Esophagus muscularis mucosa (tissue), 4 donors: ENCODE results near the gene PERCC1. TPM values are rescaled to one million over a fixed set of nuclear protein-coding genes. Genes with fewer than 3 reads are reported as not detected.

Experiments used
- DNase-seq: peaks from one replicate; pipeline ENCODE4 v3.0.0-alpha.2; 2017; ENCODE audit errors: extremely low spot score
- H3K27ac ChIP-seq, 4 donors: fragments of 200-600 bp; sonication (generic); replicated peaks in 1 of 4; 1 replicate in 3 of 4; 2 replicates in 1 of 4; pipeline ENCODE4 v1.5.1; 2016 to 2019; ENCODE audit warnings: mild to moderate bottlenecking in 1 of 4
- H3K27me3 ChIP-seq, 4 donors: fragments of 200-600 bp; sonication (generic); one replicate each; pipeline versions ENCODE4 v1.5.1 to v1.6.0; 2016 to 2019
- H3K36me3 ChIP-seq, 4 donors: fragments of 200-600 bp; sonication (generic); one replicate each; pipeline ENCODE4 v1.5.1; 2016 to 2019
- H3K4me1 ChIP-seq, 4 donors: fragments of 200-600 bp; sonication (generic); one replicate each; pipeline ENCODE4 v1.5.1; 2016 to 2019
- H3K4me3 ChIP-seq, 4 donors: fragments of 200-600 bp; sonication (generic); 1 replicate in 2 of 4; 2 replicates in 2 of 4; pipeline ENCODE4 v1.5.1; 2016 to 2019; ENCODE audit warnings: mild to moderate bottlenecking in 4 of 4, moderate library complexity in 1 of 4
- H3K9me3 ChIP-seq, 4 donors: fragments of 200-600 bp; sonication (generic); 1 replicate in 3 of 4; 2 replicates in 1 of 4; pipeline ENCODE4 v1.5.1; 2016 to 2019
- EP300 ChIP-seq: sonication (generic); formaldehyde crosslinking; IDR thresholded peaks from one replicate; pipeline ENCODE4 v1.6.1; 2017; ENCODE audit warnings: antibody characterized with exemption
- POLR2A ChIP-seq: fragments of 450-650 bp; IDR thresholded peaks from one replicate; pipeline ENCODE4 v1.6.1; 2017; ENCODE audit warnings: antibody characterized with exemption, moderate library complexity, mild to moderate bottlenecking, low read depth
- POLR2AphosphoS5 ChIP-seq, 2 donors: sonication (generic); formaldehyde crosslinking; IDR thresholded peaks; one replicate each; pipeline ENCODE4 v1.6.1; 2017; ENCODE audit warnings: antibody characterized with exemption in 2 of 2
- WGBS: methylation state at CpG from one replicate; pipeline ENCODE4 v1.1.5; 2018; 5-methylcytosine and 5-hydroxymethylcytosine counted together
- intact Hi-C: fragments of 100-400 bp; cut with DNase I; formaldehyde crosslinking; loops from one replicate; pipeline ENCODE4 v1.15.1; 2023
- total RNA-seq, 4 donors: library from RNA; depleted of rRNA; stranded (reverse); fragments of >200 nt; gene quantifications; one replicate each; pipeline versions ENCODE4 v1.1.0 to v1.2.1, GENCODE V29; 2016
- TF ChIP-seq, protein P1 (sequence below), 3 experiments: fragments of 200-600 bp in 2 of 3; fragments of 450-650 bp in 1 of 3; sonication (generic) in 2 of 3; IDR thresholded peaks; one replicate each; pipeline ENCODE4 v1.5.1; 2017 to 2019; ENCODE audit warnings: antibody characterized with exemption in 3 of 3, mild to moderate bottlenecking in 2 of 3, moderate library complexity in 1 of 3

The PERCC1 gene
- total RNA-seq, 4 donors from 2014 or later, result not detected

DNA sequence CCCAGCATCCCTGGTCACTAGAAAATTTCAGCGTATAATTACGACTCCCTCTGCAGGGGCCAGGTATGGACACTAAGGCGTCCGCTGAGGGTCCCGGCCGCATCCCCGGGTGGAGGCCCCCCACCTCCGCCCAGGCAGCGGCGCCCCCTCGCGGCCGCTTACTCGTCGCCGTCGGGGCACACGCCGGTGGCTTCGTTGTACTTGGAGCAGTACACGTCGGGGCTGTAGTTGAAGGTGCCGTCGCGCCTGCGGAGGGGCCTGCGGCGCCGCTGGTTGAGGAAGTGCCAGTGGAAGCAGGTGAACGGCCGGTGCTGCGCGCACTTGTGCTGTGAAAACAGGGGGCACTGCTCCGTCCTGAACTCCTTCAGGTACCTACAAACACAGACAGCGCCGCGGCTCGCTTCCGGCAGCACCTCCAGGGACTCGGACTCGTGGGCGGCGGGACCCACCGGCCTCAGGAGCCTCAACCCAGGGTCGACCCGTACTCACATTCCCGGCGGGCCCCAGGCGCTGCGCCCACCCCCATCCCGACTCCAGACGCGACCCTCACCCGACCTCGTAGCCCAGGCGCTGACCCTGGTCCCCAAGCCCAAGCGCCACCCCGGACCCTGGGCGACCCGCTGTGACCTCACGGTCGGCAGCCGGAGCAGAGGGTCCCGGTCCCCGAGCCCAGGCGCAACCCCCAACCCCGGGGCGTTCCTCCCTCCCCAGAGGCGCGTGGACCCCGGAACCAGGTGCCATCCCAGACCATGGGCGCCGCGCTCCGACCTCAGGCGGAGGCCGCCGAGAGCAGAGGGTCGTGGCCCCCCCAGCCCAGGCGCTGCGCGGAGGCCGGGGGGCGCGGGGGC is 17.0 kb upstream of the PERCC1 start:
- WGBS, result 5% methylated on average over 11 of the region's 85 CpGs

DNA sequence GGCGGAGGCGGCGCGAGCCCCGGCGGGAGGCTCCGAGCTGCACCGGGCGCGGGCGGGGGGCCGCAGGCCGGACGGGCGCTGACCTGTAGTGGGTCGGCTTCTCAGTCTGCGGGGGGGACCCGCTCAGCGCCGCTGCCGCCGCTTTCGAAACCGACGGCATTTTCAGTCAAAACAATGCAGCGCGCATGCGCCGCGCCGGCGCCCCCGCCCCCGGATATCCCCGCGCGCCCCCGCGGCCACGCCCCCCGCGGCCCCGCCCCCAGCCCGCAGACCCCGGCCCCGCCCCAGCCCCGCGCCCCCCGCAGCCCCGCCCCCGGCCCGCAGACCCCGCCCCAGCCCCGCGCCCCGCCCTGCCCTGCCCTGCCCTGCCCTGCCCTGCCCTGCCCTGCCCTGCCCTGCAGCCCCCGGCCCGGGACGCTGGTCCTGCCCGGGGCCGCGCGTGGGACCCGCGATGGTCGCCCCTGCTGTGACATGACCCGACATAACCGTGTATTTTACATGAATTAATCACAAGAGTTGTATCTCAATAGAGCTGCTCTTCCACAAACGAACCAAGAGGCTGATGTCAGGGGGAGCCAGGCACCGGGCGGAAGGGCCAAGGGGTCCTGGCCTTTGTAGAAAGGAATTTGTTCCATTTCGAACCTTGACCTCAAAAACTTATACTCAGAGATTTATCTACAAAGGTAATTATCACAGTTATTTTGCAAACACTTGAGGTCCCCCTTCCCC is 16.2 kb upstream of the PERCC1 start, which contains the start of gene UNKL:
Gene UNKL, minus strand, starts transcription at position 173 of the 729 bp plus-strand sequence. Its CDS starts 13 bp downstream, at position 160.
- H3K4me1 ChIP-seq, result peaks cover 11 to 54% (median 39%) of the 10 kb centered on the region in 4 donors
- DNase-seq, result no peak

More for the DNA sequence above, 17.0 kb upstream of the PERCC1 start:
- H3K4me3 ChIP-seq, result peak overlapping the region; percentile 69 to 97 (median 94)
- H3K27ac ChIP-seq, result peak overlapping the region; percentile 76 to 94 (median 88)
- intact Hi-C loops, result no loop called here
- H3K27me3 ChIP-seq, result no peaks in the 10 kb centered on the region
- no peaks in the 10 kb centered on the region for H3K9me3 ChIP-seq
- H3K36me3 ChIP-seq, result peaks cover 0 to 39% (median 31%) of the 10 kb centered on the region in 4 donors
- DNase-seq, result no peak
- TF ChIP-seq, protein P1, sequence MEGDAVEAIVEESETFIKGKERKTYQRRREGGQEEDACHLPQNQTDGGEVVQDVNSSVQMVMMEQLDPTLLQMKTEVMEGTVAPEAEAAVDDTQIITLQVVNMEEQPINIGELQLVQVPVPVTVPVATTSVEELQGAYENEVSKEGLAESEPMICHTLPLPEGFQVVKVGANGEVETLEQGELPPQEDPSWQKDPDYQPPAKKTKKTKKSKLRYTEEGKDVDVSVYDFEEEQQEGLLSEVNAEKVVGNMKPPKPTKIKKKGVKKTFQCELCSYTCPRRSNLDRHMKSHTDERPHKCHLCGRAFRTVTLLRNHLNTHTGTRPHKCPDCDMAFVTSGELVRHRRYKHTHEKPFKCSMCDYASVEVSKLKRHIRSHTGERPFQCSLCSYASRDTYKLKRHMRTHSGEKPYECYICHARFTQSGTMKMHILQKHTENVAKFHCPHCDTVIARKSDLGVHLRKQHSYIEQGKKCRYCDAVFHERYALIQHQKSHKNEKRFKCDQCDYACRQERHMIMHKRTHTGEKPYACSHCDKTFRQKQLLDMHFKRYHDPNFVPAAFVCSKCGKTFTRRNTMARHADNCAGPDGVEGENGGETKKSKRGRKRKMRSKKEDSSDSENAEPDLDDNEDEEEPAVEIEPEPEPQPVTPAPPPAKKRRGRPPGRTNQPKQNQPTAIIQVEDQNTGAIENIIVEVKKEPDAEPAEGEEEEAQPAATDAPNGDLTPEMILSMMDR (IDR thresholded peaks at IDR 0.05), result peak; percentile 51 to 70 (median 53)
- no peak for TF ChIP-seq POLR2AphosphoS5 (IDR thresholded peaks at IDR 0.05)
- H3K4me1 ChIP-seq, result peaks cover 5 to 49% (median 32%) of the 10 kb centered on the region in 4 donors

DNA sequence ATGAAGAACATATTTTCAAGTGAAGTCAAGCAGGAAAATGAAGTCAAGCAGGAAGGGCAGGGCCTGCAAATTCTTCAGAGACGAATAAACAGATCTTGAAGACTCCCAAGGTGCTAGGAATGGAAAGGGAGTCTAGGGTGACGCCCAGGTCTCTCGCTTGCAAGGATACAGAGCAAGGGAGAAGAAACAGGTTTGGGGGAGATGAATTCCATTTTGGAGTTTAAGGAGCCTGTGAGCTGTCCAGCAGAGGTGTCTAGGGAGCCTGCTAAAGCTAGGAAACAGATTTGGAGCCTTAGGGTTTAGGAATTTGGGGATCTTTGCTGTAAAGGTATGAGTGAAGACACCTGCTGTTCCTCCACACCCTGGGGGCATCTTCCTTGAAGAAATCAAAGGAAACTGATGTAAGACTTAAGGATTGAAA is 14.3 kb upstream of the PERCC1 start:
- Histone ChIP-seq H3K4me1 (peaks cover 19 to 64% (median 49%) of the 10 kb centered on the region in 4 donors), H3K27me3 (no peaks in the 10 kb centered on the region), H3K27ac (peak overlapping the region in 1 of 4 donors; percentile 28), H3K36me3 (peaks cover 0 to 21% (median 12%) of the 10 kb centered on the region in 4 donors), H3K9me3 (no peaks in the 10 kb centered on the region), H3K4me3 (no peak overlapping the region)
- intact Hi-C loops, result no loop called here
- no peak for DNase-seq
- 80% methylated on average over 3 of the region's 3 CpGs for WGBS
- TF ChIP-seq, protein P1 (IDR thresholded peaks at IDR 0.05), result no peak
- TF ChIP-seq POLR2A (no peak), POLR2AphosphoS5 (IDR thresholded peaks at IDR 0.05) (no peak), EP300 (no peak)

More for the DNA sequence above, 16.2 kb upstream of the PERCC1 start, which contains the start of gene UNKL:
- TF ChIP-seq, protein P1 (IDR thresholded peaks at IDR 0.05), result no peak
- TF ChIP-seq POLR2A (no peak), POLR2AphosphoS5 (IDR thresholded peaks at IDR 0.05) (no peak), EP300 (no peak)
- no peaks in the 10 kb centered on the region for H3K9me3 ChIP-seq
- peak within 1 kb of the TSS; percentile 76 to 94 (median 88) for H3K27ac ChIP-seq
- intact Hi-C loops, result no loop called here
- H3K4me3 ChIP-seq, result peak within 1 kb of the TSS; percentile 69 to 97 (median 94)
- H3K36me3 ChIP-seq, result peaks cover 0 to 39% (median 28%) of the 10 kb centered on the region in 4 donors
- whole genome bisulfite sequencing, result 13% methylated on average over 5 of the region's 72 CpGs
- no peaks in the 10 kb centered on the region for H3K27me3 ChIP-seq

DNA sequence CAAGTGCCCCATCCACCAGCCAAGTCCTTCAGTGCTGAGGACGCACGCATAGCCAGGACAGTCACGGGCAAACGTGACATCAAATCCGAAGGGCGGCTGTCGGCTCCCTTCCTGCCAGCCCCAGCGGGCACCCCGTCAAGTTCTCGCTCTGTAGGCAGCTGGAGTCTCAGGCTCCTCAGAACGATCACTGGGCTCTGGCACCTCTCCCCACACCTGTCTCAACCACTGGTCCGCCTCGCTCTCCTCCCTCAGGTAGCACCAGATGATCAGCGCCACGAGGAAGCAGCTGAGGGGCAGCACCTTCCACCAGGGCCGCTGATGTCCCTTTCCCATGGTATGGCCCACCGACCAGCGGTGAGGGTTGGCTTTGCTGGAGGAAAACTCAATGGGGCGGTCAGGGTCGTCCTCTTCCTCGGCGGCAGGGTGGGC is 10.8 kb upstream of the PERCC1 start:
- peaks cover 14 to 43% (median 32%) of the 10 kb centered on the region in 4 donors for H3K4me1 ChIP-seq
- intact Hi-C loops, result no loop called here
- DNase-seq, result no peak
- H3K4me3 ChIP-seq, result peak overlapping the region; percentile 68 to 91 (median 84)
- H3K27ac ChIP-seq, result peak overlapping the region; percentile 89 to 97 (median 96)
- no peaks in the 10 kb centered on the region for H3K27me3 ChIP-seq
- peaks cover 0 to 10% (median 4%) of the 10 kb centered on the region in 4 donors for H3K36me3 ChIP-seq
- no peaks in the 10 kb centered on the region for H3K9me3 ChIP-seq
- TF ChIP-seq, protein P1 (IDR thresholded peaks at IDR 0.05), result no peak
- no peak for TF ChIP-seq EP300
- no peak for TF ChIP-seq POLR2A
- no peak for TF ChIP-seq POLR2AphosphoS5 (IDR thresholded peaks at IDR 0.05)
- WGBS, result 0% methylated on average over 7 of the region's 22 CpGs
